ENCODE measurements around the gene PLXNC1.

GRCh38 chr12:94290353-94290752, 142.0 kb downstream of the PLXNC1 start:
- TF ChIP-seq CTCF (optimal IDR thresholded peaks at IDR 0.05 in 1 of 3, IDR thresholded peaks at IDR 0.05 in 1 of 3, conservative IDR thresholded peaks at IDR 0.05 in 1 of 3; ENCODE audit: extremely low read depth in 1 of 3, insufficient read depth in 2 of 3, low read length in 3 of 3) (no peak), EZH2 (IDR thresholded peaks at IDR 0.05; ENCODE audit: low read length) (no peak)
